HL-60 (cell line): Measurements from ENCODE around the gene MYBPHL.

Source experiments
- POLR2AphosphoS5 ChIP-seq: IDR thresholded peaks from 2 replicates; pipeline ENCODE4 v1.6.1; 2012; ENCODE audit warnings: low read depth
- SPI1 ChIP-seq: IDR thresholded peaks from 2 replicates; pipeline ENCODE4 v1.6.1; 2012; ENCODE audit warnings: low read depth, mild to moderate bottlenecking, borderline replicate concordance
- TF ChIP-seq, protein P1 (sequence below): IDR thresholded peaks from one replicate; pipeline ENCODE4 v1.5.1; 2011; ENCODE audit warnings: low read length, control low read depth, inconsistent platforms; ENCODE audit not compliant: insufficient read depth
- TF ChIP-seq, protein P2 (sequence below): IDR thresholded peaks from 2 replicates; pipeline ENCODE4 v1.6.1; 2012; ENCODE audit warnings: low read depth; ENCODE audit not compliant: insufficient replicate concordance

DNA sequence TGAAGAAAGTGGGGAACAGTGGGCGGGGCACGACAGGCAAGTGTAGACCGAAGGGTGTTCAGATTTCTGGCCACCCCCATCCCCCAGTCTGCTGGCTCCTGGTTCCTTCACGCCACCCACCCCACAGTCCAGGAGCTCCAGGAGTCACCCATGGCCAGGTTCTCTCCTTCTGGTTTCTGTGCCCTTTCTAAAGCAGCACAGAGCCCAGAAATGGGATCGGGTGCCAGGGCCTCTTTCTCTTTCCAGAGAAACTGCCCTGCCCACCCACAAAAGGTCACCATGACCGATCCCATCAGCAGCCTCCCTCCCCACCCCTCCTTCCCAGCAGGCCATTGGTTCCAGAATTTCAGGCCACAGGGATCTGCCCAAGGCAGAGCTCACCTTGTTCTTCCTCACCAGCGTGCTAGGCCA is 60.7 kb downstream of the MYBPHL start:
- TF ChIP-seq, protein P1, sequence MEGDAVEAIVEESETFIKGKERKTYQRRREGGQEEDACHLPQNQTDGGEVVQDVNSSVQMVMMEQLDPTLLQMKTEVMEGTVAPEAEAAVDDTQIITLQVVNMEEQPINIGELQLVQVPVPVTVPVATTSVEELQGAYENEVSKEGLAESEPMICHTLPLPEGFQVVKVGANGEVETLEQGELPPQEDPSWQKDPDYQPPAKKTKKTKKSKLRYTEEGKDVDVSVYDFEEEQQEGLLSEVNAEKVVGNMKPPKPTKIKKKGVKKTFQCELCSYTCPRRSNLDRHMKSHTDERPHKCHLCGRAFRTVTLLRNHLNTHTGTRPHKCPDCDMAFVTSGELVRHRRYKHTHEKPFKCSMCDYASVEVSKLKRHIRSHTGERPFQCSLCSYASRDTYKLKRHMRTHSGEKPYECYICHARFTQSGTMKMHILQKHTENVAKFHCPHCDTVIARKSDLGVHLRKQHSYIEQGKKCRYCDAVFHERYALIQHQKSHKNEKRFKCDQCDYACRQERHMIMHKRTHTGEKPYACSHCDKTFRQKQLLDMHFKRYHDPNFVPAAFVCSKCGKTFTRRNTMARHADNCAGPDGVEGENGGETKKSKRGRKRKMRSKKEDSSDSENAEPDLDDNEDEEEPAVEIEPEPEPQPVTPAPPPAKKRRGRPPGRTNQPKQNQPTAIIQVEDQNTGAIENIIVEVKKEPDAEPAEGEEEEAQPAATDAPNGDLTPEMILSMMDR = no peak
- TF ChIP-seq POLR2AphosphoS5 (no peak), SPI1 (no peak)
- TF ChIP-seq, protein P2, sequence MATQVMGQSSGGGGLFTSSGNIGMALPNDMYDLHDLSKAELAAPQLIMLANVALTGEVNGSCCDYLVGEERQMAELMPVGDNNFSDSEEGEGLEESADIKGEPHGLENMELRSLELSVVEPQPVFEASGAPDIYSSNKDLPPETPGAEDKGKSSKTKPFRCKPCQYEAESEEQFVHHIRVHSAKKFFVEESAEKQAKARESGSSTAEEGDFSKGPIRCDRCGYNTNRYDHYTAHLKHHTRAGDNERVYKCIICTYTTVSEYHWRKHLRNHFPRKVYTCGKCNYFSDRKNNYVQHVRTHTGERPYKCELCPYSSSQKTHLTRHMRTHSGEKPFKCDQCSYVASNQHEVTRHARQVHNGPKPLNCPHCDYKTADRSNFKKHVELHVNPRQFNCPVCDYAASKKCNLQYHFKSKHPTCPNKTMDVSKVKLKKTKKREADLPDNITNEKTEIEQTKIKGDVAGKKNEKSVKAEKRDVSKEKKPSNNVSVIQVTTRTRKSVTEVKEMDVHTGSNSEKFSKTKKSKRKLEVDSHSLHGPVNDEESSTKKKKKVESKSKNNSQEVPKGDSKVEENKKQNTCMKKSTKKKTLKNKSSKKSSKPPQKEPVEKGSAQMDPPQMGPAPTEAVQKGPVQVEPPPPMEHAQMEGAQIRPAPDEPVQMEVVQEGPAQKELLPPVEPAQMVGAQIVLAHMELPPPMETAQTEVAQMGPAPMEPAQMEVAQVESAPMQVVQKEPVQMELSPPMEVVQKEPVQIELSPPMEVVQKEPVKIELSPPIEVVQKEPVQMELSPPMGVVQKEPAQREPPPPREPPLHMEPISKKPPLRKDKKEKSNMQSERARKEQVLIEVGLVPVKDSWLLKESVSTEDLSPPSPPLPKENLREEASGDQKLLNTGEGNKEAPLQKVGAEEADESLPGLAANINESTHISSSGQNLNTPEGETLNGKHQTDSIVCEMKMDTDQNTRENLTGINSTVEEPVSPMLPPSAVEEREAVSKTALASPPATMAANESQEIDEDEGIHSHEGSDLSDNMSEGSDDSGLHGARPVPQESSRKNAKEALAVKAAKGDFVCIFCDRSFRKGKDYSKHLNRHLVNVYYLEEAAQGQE = no peak
